Measurements from ENCODE around the gene FUT6.
"Not testable (repeated sequence)": the region's sequence is repeated elsewhere in the genome, so short reads cannot be mapped to it uniquely, and the experiment has no call there.

Gene FUT6

GRCh38 chr19:5850743-5851293 is 11.3 kb upstream of the FUT6 start:
- TF ChIP-seq, protein P1, sequence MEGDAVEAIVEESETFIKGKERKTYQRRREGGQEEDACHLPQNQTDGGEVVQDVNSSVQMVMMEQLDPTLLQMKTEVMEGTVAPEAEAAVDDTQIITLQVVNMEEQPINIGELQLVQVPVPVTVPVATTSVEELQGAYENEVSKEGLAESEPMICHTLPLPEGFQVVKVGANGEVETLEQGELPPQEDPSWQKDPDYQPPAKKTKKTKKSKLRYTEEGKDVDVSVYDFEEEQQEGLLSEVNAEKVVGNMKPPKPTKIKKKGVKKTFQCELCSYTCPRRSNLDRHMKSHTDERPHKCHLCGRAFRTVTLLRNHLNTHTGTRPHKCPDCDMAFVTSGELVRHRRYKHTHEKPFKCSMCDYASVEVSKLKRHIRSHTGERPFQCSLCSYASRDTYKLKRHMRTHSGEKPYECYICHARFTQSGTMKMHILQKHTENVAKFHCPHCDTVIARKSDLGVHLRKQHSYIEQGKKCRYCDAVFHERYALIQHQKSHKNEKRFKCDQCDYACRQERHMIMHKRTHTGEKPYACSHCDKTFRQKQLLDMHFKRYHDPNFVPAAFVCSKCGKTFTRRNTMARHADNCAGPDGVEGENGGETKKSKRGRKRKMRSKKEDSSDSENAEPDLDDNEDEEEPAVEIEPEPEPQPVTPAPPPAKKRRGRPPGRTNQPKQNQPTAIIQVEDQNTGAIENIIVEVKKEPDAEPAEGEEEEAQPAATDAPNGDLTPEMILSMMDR (IDR thresholded peaks at IDR 0.05; ENCODE audit: extremely low read depth, missing control alignments): no peak
- no peak for DNase-seq (ENCODE audit: low spot score)

GRCh38 chr19:5850189-5850588 is 10.7 kb upstream of the FUT6 start:
- no peak for DNase-seq (ENCODE audit: low spot score)
- TF ChIP-seq, protein P1 (IDR thresholded peaks at IDR 0.05; ENCODE audit: extremely low read depth, missing control alignments): no peak

GRCh38 chr19:5848621-5849020 is 9.1 kb upstream of the FUT6 start:
- not testable (repeated sequence) for DNase-seq (ENCODE audit: low spot score)

DNA sequence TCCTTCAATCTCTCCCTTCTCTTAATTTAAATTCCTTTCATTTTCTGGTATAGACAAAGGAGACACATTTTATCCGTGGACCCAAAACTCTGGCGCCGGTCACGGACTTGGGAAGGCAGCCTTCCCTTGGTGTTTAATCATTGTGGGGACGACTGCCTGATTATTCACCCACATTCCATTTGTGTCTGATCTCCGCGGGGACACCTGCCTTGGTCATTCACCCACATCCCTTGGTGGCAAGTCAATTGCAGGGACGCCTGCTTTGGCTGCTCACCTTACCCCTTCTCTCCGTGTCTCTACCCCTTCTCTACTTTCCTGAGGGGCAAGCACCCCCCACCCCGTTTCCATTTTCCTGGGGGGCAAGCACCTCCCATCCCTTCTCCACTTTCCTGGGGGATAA is 8.3 kb upstream of the FUT6 start:
- DNase-seq (ENCODE audit: low spot score): not testable (repeated sequence)

- DNase-seq (ENCODE audit: low spot score): no peak
- TF ChIP-seq, protein P1 (IDR thresholded peaks at IDR 0.05; ENCODE audit: extremely low read depth, missing control alignments): no peak
These were observed 5.2 kb upstream of the FUT6 start for GRCh38 chr19:5844456-5845433.

- TF ChIP-seq, protein P1 (IDR thresholded peaks at IDR 0.05; ENCODE audit: extremely low read depth, missing control alignments): no peak
These were observed 3.9 kb upstream of the FUT6 start for GRCh38 chr19:5843295-5843927.

DNA sequence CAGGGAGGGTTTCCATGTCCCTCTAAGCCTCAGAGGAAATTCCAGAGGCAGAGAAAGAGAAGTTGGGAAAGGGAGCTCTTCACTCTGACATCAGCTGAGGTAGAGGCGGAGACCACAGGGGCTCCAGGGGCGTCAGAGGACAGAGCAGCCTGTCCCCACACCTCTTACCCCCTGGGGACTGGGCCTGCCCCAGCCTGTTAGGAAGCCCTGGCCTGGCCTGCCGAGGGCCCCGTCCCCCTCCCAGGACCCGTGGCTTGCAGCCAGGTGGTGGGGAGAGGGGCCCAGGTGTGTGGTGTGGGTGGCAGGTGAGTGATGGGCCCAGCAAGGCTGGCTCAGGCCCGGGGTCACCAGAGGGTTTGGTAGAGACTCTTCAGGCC is 2.2 kb upstream of the FUT6 start:
- DNase-seq (ENCODE audit: low spot score): not testable (repeated sequence)

More at GRCh38 chr19:5843295-5843927, 3.9 kb upstream of the FUT6 start:
- DNase-seq (ENCODE audit: low spot score): no peak

DNA sequence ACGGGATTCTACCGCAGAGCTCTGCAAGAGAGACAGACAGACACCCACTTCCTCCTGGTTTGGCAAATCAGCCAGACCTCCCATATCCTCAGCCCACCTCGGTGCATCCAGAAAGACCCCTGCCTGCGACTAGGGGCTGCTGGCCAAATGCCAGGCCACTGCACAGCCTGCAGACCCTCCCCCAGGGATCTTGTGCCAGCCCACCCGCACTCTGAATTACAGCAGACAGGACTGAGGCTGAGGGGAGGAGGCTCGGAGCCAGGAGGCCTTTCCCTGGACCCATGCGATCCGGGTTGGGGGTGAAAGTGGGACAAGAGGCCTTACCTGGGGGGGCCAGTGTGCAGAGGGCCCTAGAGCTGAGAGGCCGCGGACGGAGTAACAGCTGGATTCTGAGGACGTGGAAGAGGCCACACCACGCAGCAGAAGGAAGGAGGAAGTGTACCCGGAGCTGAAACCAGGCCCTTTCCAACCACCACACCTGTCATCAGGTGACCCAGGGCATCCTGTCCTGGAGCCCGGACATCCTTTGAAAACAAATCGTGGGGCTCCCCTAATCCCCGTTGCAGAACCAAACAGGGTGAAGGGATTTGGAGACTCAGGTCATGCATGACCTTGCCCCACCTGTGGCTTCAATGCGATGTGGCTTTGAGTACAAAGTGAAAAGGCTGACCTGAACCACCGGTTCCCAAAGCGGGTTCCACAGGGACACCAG is 993 bp downstream of the FUT6 start:
- DNase-seq (ENCODE audit: low spot score): no peak
- TF ChIP-seq, protein P1 (IDR thresholded peaks at IDR 0.05; ENCODE audit: extremely low read depth, missing control alignments): no peak

Measured in GM20000 (cell line).